HG03354 (cell line): Measurements from ENCODE around the gene APMAP.
A peak's percentile ranks its signal among the peaks of the same experiment; 100 is the strongest.

Experiments used
- ATAC-seq: cut with Tn5 transposase; IDR thresholded peaks from one replicate; pipeline ENCODE4 v1.9.1; 2021; ENCODE audit warnings: mild to moderate bottlenecking; ENCODE audit not compliant: unreplicated experiment, poor library complexity, severe bottlenecking

APMAP gene, protein sequence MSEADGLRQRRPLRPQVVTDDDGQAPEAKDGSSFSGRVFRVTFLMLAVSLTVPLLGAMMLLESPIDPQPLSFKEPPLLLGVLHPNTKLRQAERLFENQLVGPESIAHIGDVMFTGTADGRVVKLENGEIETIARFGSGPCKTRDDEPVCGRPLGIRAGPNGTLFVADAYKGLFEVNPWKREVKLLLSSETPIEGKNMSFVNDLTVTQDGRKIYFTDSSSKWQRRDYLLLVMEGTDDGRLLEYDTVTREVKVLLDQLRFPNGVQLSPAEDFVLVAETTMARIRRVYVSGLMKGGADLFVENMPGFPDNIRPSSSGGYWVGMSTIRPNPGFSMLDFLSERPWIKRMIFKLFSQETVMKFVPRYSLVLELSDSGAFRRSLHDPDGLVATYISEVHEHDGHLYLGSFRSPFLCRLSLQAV

DNA sequence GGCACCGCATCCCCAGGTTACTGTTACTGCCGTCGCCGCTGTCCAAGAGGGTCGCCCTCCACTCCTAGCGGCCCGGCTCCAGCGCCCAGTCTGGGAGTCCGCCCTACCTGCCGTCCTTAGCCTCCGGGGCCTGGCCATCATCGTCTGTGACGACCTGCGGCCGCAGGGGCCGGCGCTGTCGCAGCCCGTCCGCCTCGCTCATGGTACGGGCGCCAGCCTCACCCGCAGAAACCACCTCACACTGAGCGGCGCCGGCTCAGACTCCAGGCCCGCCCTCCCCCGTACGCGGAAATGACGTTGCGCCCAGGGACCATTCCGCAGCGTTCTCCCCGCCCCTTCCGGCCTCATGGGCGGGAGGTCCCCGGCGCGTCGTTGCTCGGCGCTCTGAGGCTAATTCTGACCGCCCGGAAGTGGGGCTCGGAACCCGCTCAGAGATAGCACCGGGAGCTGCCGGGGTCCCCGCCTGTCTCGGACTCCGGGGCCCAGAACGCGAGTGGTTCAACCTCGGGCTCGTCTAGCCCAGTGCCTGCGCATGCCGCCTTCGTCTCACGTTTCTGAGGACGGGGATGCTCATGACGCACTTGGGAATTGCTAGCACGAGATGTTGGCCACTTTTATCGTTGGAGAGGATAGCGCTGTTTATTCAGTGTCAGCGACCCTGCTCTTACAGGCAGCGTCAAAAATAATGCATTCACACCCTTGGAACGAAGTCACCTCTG is at the start of gene APMAP:
Gene APMAP, minus strand, starts transcription at position 265 of the 719 bp plus-strand sequence. Its CDS starts 63 bp downstream, at position 202.
- peak; percentile 96 for ATAC-seq

DNA sequence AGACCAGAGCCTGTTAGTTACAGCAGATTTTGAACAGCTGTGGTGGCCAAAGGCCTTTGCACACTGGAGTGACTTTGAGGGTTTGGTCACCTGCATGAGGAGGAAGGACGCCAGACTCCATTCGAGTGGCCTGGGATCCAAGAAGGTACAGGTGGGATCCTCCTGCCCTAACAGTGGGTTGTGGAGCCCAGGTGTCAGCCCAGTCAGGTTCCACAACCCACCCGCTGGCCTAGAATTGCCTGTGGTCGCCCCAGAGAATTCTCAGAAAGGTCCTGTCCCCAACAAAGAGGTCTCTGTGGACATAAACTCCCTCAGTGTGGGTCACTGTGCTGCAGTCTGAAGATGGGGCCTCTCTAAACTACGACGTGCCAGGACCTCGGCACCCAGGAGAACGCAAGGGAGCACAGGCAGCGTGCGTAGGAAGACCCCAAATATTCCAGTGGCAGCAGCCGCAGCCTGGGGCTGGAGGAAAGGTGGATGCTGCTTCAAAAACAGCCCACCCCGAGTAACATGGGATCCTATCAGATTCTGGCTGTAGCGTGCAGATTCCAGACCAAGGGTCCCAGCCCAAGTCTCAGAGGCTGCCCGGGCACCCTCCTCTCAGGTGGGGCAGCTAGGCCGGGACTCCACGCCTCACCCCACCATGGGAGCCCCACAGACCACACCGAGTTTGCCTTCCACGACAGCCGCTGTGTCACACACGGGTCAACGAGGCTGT is 49.4 kb upstream of the APMAP start:
- no peak for ATAC-seq

DNA sequence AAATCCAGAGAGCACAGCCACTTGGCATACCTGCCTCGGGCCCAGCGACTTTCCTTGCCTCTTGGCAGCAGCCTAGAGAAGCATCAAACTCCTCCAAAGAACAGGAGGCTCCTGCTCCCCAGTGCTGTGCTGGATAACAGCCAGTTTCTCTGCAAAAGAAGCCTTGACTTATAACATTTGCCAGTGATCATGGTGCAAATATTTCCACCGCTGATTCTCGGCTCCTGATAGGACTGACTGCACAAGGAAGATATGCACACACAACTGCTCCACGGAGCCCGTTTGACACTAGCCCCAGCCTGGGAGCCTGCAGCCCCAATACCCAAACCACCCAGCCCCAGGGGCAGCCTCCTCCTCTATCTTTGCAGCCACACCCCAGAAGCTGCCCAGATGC is 47.9 kb upstream of the APMAP start:
- ATAC-seq, result no peak

DNA sequence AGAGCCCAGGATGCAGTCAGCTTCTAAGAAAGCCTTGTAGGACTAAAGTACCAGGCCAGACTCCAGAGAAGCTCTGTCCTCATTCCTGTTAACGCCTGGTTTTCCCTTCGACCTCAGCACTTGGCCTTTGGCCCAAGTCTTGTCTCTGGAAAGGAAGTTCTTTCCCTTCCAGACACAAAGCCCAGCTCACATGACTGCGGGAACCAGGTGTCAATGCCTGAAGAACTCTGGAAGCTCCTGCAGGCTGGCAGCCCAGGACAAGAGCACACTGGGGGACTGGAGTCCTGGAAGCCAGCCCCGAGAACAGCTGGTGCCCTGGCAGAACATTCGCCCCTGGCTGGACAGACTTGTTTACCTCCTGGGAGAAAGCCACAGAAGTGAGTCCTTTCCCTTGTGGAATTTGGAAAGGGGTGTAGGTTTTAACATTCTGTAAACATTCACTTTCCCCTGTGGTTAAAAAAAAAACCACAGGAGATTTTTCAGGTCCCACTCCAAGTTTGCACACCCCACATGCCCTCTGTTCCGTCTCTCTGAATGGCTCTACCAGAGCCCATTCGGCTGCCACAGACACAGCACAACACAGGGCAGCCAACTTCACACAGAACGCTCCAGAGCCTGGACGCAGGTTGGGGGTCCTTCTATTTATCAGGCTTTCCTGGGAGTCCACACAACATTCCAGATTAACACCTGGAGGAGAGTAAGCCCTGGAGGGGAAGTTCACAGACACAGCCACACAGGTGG is 47.3 kb upstream of the APMAP start:
- ATAC-seq, result no peak

DNA sequence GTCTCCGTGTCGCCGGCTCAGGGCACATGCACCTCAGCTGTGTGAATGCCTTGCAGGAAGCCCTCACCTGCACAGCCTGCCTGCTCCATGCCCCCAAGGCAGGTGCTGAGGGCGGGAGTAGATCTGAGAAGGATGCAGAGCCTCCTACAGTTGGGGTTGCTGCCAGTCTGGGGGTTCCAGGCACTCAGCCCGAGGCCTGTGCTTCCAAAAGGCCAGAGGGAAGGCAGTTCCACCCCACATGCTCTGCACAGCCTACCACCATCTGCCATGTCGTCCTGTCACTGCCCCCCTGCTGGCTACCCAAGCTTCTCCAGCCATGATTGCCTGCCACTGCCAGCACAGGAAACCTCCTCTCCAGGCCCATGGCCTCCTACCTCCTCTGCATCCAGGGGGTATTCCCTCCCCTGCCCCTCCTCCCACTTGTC is 46.1 kb upstream of the APMAP start:
- no peak for ATAC-seq

DNA sequence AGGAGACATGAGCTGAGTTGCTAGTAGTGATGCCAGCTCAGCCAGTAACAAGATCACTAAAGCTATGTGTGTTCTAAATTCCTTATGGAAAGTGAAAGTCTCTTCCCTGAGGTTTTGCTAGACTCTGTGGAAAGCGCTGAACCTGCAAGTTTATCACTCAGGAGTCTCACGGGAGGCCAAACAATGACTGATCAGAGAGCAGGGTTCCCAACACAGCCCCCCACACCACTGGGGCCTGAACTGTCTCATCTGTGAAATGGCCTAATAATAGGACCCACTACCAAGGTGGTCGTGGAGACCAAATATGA is 45.5 kb upstream of the APMAP start:
- no peak for ATAC-seq

DNA sequence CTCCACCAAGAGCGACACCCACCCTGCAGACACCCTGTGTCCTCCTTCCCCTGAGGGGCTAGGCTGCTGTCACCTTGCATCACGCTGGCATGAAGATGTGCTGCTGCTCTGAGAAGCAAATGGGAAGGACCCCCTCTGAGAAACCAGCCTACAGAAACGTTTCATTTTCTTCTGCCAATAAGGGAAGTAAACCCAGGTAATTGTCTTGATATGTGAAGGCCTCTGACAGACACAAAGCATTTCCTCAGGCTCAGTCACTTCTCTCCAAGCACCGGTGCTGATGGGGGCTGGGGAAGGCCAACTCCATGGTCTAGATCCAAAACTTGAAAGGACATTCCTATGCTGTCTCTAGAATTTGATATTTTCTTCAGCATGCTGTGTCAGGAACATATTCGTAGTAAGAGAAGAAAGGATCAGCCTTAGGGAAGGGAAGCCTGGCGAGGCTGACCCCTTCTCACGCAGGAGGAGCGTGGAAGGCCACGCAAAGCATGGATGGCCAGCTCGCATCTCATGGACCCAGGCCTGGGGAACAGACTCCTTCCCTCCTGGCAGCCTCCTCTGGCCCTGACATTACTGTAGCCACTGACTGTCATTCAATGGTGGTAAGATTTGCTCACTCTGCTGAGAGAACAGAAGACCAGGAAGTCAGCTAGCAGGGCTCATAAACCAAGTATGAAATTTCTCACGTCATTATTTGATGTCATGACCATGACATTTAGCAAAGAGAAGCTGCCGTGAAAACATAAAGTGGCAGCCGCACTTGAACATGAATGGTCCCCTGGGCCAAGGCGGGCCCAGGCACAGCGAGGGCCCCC is 44.9 kb upstream of the APMAP start:
- no peak for ATAC-seq

DNA sequence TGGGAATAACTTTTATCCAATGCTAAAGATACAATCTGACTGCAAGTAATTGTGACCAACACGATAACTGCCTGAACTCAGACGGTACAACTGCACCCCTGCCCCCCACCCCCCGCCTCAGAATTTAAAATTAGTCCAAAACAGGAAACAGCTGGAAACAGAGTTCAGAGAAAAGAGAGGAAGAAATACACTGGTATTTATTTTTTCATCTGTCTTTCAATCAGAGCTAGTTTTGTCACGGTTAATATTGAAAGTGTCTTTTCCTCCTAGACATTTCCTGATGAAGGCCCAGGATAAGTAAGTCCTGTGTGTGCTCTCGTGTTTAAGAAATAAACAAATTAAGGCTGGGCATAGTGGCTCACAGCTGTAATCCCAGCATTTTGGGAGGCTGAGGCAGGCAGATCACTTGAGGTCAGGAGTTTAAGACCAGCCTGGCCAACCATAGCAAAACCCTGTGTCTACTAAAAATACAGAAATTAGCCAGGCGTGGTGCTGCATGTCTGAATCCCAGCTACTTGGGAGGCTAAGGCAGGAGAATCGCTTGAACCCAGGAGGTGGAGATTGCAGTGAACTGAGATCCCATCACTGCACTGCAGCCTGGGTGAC is 43.9 kb upstream of the APMAP start:
- ATAC-seq, result peak; percentile 29

DNA sequence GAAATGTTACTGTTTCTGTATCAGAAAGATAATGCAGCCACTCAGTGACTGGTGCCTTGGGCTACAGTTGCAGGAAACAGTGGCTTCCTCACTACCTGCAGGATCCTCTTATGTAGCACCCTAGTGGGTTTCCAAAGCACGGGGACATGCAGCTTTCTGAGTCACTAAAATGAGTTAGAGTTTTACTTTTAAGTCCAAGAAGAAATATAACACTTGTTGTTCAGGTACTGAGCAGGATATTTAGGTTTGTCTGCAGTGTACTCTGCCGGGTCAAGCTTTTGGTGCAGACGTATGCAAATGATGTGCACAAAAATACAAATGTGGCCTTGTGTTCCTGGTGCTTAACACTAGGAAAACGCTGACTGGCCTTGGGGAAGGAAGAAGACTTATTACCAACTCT is 43.4 kb upstream of the APMAP start:
- ATAC-seq, result peak; percentile 53

DNA sequence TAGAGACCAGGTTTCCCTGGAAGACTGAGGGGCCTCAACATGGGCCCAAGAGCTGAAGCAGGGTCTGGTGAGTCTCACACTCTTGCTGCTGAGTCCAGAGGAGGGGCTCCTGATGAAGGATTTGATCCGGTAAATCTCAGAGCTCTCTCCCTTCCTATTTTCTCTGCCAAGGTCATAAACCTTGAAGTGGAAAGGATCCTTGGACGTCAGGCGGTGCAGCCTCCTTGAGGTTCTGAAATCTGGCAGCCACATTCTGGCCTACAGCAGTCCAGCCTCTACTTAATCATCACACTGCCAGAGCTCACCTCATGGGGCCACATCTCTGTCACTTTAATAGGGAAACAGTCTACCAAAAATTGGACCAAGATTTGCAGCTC is 41.4 kb upstream of the APMAP start:
- ATAC-seq, result no peak

DNA sequence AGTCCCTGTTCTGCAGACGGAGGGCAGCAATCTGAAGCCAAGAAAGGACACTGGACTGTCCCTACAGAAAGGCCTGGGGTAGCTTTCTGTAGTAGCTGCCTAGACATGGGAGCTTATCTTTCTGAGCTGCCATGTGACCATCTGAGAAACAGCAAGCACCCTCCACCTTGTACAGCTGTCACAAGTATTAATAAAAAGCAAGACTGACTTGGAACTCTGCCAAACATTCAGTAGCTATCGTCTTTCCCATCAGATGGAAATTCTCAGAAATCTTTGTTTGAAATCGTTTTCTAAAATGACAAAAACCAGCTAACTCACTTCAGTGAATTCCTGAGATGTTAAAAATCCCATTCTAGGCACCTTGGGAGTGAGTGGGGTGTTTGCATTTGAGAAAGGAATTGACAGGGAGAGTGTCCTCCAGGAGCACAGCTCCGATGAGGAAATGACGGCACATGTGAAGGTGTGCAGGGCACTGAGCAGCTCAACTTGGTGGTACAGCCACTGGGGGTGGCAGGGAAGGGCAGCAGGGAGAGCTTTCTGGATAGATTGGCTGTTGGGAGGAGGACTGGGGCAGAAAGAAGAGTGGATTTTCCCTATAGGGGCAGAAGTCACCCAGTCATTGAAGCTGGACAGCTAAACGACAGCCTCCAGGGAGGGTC is 40.8 kb upstream of the APMAP start:
- ATAC-seq, result no peak

DNA sequence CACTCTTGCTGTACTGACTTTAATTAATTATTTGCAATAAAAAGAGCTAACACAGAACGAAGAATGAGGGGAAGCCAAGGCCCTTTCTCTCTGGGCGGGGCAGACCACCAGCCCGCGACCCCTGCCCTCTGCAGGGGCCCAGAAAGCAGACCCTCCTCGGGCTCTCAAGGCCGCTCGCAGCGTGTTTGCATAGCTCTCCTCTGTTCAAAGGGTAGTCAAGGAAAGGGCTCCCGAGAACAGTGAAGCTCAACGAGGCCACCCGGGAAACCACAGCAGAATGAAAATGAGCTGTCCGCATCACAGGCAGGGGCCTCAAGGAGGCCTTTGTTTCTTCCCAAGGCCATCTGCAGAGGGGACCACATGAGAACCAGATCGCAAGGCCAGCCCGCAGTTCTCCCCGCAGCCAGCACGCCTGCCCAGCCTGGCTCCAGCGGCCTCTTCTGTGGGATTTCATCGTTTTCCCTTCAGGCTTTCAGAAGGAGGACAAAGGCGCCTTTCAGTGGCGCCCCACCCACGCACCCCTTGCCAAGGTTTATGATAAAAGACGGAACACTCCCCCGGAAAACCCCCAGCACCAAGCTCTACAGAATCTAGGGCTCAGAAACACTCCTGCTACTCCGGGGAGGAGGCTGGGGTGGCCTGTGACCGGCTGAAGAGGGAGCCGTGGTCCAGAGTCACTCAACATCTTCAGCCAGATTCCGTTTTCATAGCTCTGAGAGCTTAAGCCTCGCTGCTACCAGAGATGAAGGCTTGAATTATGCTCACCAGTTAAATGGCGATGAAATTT is 40.1 kb upstream of the APMAP start:
- ATAC-seq, result no peak

DNA sequence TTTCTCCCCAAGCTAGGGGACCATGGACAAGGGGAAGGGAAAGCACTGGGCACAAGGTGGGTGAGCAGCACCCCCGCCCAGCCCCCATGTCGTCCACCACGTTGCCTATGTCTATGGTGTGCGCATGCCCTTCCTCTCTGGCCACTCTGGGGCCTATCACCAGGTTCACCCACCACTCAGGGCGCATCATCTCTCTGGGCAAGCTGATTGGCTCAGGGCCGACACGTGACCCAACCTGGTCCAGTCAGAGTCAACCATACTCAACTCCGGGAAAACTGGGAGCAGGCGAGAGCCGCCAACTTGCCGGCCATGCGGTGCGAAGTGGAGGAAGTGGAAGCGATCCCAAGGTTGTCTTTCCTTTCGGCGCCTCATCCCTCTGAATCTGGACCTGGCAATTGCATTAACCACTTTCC is 39.5 kb upstream of the APMAP start:
- ATAC-seq, result no peak

DNA sequence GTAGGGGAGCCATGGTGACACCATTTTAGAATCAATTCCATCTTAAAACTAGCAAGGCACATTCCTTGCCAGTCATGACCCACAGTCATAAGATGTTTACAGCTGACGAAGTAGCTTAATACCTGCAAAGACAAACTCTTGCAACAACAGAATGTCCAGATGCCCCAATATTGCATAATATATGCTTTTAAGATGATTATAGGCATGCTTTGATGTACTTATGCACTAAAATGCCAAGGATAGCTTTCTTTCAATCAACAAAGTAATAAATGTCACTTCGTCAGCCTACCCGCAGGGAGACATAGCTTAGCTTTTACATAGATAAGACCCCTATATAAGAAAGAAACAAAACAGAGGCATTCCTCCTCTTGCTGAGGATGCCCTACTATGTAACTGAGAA is 38.7 kb upstream of the APMAP start:
- ATAC-seq, result no peak

DNA sequence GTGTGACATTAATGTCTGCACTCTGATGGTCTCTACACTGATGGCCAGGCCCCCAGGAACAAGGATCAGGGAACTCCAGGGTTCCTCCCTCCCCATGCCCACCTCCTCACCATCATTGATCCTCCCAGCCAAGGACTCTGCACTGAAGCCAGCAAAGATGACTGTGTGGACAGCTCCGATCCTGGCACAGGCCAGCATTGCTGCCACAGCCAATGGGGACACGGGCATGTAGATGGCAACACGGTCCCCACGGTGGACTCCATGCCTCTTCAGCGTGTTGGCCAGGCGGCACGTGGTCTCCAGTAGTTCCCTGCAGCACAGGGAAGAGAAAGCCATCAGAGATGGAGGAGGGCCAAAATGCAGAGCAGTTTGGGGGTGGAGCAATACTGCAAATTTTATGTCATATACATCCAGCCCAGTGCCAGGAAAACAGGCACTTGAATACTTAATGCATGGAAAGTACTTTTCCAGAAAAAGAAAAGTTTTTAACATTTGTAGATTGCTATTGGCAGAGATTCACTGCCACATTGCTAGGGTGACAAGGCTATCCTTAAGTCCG is 38.2 kb upstream of the APMAP start:
- ATAC-seq, result no peak

DNA sequence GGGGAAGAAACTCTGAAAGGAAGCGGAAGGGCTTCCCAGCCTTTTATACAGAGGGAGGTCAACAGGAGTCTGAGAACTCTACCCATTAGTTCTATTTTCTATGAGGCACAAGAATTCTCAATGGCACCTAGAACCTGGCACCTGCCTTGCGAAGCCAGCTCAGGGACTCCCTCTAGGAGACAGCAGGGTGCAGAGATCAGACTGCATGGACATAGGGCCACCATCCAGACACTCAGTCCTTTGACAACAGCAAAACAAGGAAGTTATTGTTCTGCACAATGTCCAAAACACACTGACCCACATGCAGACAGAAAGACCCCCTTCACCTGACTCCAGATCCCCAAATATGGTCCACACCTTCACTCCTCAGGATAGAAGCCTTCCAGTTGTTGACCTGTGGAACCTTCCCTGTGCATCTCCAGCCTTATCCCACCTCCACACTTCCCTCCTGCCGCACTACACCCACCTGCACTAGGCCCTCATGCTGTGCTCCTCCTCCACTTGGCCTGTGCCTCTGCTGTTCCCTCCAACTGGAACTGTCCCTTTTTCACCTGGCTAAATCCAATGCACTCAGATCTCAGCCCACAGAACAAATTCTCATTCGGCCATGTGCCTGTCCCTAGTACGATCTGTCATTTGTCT is 37.6 kb upstream of the APMAP start:
- no peak for ATAC-seq
